Measurements from ENCODE around the gene CYGB.

DNA sequence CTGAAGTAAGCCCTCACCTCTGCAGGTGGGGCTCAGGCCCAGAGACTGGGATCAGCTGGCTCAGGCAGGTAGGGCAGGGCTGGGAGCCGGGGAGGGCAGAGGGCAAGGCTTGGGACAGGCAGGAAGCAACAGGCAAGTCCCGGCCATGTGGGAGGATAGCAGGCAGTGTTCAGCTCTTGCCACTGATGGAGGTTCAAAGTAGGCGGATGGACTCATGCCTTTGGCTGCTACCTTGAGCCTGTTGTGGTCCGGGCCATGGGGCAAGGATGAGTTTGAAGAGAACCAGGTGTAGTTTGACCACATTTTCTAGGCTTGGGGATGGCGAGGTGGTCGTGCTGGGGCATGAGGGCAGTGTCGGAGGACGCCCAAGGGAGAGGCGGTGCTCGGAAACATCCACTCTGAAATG lies 5.1 kb upstream of the CYGB start:
- TF ChIP-seq POLR2AphosphoS5 (IDR thresholded peaks at IDR 0.05; ENCODE audit: low read depth, low read length), result no peak
- TF ChIP-seq REST (IDR thresholded peaks at IDR 0.05; ENCODE audit: insufficient read depth in 1 of 2, low read depth in 2 of 2, low read length in 2 of 2), result no peak
